Daoy (cell line): ENCODE data around the gene BTBD16. TPM values are rescaled to one million over a fixed set of nuclear protein-coding genes. Genes with fewer than 3 reads are reported as not detected.

Experiments used
- DNase-seq: peaks from one replicate; pipeline ENCODE4 v3.0.0-alpha.2; 2015; ENCODE audit warnings: low read depth
- total RNA-seq: library from RNA; depleted of rRNA; stranded (reverse); fragments of >200 nt; shearing (Covaris generic); gene quantifications from 2 replicates; pipeline ENCODE4 v1.2.3, GENCODE V29; 2014

Gene BTBD16
- total RNA-seq, 1 experiment from 2014 or later, result not detected

DNA sequence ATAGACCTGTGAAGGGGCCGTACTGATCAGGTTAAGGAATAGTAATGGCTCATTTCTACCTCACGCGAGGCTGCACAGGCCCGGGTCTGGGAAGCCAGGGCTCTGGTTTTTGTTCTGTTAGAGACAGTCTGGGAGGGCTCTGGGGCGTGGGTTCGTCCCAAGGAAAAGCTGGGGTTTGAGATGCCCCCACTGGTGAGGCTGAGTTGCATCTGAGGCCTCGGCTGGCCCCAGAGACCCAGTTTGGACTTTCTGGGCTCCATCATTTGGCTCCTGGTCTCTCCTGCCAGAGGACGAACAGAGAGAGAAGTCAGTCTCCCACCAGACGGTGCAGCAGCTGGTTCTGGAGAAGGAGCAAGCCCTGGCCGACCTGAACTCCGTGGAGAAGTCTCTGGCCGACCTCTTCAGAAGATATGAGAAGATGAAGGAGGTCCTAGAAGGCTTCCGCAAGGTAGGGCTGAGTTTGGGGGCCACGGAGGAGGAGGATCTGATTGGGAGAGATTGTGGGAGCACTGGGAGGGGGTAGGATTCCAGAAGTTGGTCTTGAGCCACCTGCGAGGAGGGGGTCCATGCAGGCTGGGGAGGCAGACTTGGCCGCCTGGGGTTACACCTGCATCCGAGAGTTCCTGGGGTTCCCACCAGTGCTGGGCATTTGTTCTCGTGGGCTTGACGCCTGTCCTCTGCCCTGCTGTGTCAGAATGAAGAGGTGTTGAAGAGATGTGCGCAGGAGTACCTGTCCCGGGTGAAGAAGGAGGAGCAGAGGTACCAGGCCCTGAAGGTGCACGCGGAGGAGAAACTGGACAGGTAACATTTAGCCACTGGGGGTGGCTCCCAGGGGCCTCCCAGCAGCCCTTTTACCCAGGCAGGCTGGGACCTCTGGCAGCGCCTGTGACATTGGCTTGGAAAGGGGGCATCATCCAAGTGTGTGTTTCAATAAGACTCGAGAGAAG lies 22.5 kb upstream of the BTBD16 start:
- DNase-seq, result no peak

- DNase-seq, result no peak
These were observed 21.7 kb upstream of the BTBD16 start for GRCh38 chr10:122249303-122249850.

DNA sequence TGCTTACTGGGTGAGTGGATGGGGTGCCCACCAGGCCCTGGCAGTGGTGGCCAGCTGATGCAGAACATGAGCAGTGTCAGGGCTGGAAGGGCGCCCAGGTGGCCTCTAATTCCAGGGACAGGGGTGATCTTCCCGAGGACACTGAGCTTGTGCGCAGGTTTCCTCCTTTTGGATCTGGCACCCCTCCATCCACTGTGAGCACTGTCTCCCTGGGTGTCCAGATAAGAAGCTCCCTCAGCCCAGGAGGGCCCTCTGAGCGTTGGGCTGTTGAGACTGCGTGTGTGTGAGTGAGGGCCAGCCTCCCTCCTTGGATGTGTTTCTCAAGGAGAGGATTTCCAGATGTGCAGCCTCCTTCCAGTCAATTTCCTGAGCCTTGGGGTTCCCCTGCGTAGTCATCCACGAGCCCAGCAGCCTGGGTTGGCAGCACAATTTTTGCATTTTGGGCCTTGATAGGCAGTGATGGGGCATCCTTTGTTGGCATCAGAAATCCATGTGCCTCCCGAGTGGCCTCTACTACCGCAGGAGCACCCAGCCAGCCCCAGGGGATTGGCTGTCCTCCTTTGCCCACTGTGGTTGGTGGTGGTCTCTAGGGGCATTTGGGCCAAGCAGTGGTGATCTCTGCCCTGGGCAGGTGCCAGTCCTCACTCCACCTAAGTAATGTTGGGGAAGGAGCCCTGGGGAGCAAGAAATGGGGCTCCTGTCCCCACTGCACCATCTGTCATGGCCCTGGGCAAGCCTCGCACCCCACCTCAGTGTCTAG lies 20.9 kb upstream of the BTBD16 start:
- DNase-seq, result no peak

- DNase-seq, result no peak
These were observed 19.4 kb upstream of the BTBD16 start for GRCh38 chr10:122251459-122252255.

DNA sequence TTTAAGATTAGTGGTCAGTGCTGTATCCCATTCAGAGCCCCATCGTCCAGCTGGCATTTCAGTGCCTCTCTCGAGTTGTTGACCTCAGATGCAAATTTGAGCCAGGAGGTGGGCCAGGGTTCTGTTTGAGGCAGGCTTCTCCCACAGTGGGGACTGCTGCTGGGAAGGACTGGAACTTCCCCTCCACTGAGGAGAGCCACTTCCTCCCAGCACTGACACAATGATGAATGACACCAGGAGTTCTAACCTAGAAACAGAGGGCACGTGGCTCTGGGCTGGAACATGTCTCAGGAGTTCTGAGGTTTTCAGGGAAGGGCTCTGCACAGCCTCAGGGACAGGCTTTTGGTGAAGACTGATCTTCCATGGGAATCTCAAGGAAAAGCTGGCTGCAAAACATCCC lies 18.3 kb upstream of the BTBD16 start:
- no peak for DNase-seq

GRCh38 chr10:122253605-122254004 lies 17.5 kb upstream of the BTBD16 start:
- no peak for DNase-seq

GRCh38 chr10:122254831-122255230 lies 16.3 kb upstream of the BTBD16 start:
- no peak for DNase-seq

- no peak for DNase-seq
These were observed 15.4 kb upstream of the BTBD16 start for GRCh38 chr10:122255509-122256301.

DNA sequence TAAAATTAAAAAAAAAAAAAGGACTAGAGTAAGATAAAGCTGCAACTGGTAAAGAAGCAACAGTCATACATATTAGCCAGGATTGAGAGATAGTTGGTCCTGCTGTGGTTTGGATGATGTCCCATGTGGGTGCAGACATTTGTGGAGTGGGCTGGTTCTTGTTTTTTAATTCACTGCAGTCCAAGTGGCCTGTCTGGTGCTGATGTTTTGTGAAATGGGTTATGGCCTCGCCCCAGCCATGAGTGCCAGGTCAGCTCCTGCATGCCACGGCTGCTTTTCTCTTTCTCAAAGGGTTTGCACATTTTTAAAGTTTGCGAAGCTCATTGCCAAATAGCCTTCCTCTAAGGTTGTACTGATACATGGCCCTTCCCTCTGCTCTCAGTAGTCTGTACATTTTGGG lies 14.1 kb upstream of the BTBD16 start:
- DNase-seq, result no peak

GRCh38 chr10:122258136-122259074 lies 12.7 kb upstream of the BTBD16 start:
- DNase-seq, result no peak

DNA sequence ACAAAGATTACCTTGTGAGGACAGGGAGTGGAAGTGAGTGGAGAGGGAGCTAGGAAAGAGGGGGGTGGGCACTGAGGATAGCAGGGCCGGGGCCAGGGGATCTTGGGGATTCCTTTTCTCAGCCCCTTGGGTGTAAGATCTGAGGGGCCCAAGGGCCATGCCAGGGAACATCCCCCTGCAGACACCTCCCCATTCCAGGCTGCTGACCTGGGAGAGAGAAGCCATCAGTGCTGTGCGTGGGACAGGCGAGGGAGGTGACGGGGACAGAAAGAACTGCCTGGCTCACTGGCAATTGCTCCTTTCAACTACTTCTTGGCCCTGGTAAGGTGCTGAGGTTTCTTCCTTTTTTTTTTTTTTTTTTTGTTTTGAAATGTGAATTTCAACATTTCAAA lies 12.0 kb upstream of the BTBD16 start:
- DNase-seq, result no peak

DNA sequence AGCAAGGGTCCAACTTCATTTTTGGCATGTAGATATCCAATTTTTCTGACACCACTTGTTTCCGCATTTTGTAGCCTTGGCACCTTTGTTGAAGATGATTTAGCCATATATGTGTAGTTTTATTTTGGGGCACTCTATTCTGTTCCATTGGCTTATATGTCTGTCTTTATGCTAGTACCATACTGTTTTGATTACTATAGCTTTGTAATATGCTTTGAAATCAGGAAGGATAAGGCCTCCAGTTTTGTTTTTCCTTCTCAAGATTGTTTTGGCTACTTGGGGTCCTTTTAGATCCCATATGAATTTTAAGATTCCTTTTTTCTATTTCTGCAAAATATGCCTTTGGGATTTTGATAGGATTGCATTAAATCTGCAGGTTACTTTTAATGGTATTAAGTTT lies 9.5 kb upstream of the BTBD16 start:
- no peak for DNase-seq

DNA sequence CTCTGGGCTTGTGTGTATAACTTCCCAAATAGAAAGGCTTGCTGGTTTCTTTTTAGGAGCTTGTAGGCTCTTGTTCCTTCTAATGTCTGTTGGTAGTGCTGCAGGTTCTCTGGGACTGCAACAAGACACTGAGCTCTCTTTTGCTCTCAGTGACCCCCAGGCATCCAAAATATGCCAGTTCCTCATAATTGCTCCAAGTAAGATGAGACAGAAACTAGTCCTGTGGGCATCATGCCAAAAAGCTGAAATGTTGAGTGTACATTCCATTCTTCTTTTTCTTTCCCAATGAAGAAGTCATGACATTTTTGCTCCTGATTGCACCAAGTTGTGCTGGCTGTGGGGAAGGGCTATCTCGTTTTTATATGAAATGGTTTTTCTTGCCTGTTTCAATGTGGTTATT lies 7.1 kb upstream of the BTBD16 start:
- DNase-seq, result peak; percentile 29

GRCh38 chr10:122264436-122264835 lies 6.7 kb upstream of the BTBD16 start:
- DNase-seq, result no peak

DNA sequence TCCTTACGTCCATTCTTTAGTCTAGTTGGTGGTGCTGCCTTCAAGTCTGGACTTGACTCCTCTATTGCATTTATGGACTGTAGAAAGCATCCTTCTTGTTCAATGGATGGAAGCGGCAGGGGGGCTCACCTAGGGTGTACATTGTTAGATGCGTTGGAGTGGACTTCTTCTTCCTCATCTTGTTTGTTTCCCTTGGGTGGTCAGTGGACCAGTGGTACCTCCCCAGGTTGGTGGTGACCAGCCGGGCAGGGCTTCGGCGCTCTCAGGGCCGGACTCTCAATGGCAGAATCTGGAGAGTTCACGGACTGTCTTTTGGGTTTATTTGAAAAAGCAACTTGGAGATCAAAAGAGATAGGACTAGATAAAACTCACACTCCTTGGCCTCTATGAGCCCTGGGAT lies 6.2 kb upstream of the BTBD16 start:
- DNase-seq, result no peak

DNA sequence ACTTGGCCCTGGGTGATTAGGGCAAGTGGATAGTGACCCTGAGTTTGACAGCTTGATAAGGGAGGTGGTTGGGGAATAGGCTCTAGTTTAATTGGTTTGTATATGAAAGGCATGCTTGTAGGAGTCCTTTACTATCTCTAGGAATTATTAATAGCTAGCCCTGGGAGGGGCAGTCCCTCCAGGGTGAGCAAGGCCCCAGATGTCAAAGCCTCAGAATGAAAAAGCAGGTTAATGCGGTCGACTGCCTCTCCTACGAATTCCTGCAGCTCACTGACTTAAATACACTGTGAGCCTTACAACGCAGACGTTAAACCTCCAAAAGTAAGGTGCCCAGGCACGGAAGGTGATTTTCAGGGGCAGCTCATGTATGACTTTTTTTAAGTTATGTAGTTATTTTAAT lies 5.2 kb upstream of the BTBD16 start:
- DNase-seq, result no peak

- peak; percentile 27 for DNase-seq
These were observed 3.0 kb upstream of the BTBD16 start for GRCh38 chr10:122267849-122268737.

- DNase-seq, result no peak
These were observed 1.9 kb upstream of the BTBD16 start for GRCh38 chr10:122269059-122269687.
